ENCODE measurements around the gene FCF1.
A peak's percentile ranks its signal among the peaks of the same experiment; 100 is the strongest.

Gene FCF1

GRCh38 chr14:74712499-74713394 lies at the start of gene FCF1, which contains the start of gene AREL1:
Gene FCF1 (plus strand): TSS chr14:74713144. CDS start chr14:74713198, 54 bp downstream.
Gene AREL1 (minus strand): TSS chr14:74713080. CDS start chr14:74685615, 27,465 bp downstream.
- DNase-seq (ENCODE audit: low read depth), result peak; percentile 72

- no peak for DNase-seq (ENCODE audit: low read depth)
Observed at GRCh38 chr14:74663884-74664283, 49.1 kb upstream of the FCF1 start.

GRCh38 chr14:74664717-74665116 lies 48.2 kb upstream of the FCF1 start:
- DNase-seq (ENCODE audit: low read depth), result no peak

GRCh38 chr14:74667758-74668157 lies 45.2 kb upstream of the FCF1 start:
- DNase-seq (ENCODE audit: low read depth), result no peak

GRCh38 chr14:74669256-74669655 lies 43.7 kb upstream of the FCF1 start:
- DNase-seq (ENCODE audit: low read depth), result no peak

GRCh38 chr14:74669846-74670245 lies 43.1 kb upstream of the FCF1 start:
- no peak for DNase-seq (ENCODE audit: low read depth)

- no peak for DNase-seq (ENCODE audit: low read depth)
Observed at GRCh38 chr14:74670726-74671411, 42.1 kb upstream of the FCF1 start.

GRCh38 chr14:74671789-74672188 lies 41.2 kb upstream of the FCF1 start:
- no peak for DNase-seq (ENCODE audit: low read depth)

GRCh38 chr14:74673768-74674167 lies 39.2 kb upstream of the FCF1 start:
- no peak for DNase-seq (ENCODE audit: low read depth)

- no peak for DNase-seq (ENCODE audit: low read depth)
Observed at GRCh38 chr14:74675219-74675618, 37.7 kb upstream of the FCF1 start.

GRCh38 chr14:74682169-74682952 lies 30.6 kb upstream of the FCF1 start:
- DNase-seq (ENCODE audit: low read depth), result no peak

GRCh38 chr14:74683406-74683805 lies 29.5 kb upstream of the FCF1 start:
- no peak for DNase-seq (ENCODE audit: low read depth)

- DNase-seq (ENCODE audit: low read depth), result no peak
Observed at GRCh38 chr14:74684434-74684833, 28.5 kb upstream of the FCF1 start.

- no peak for DNase-seq (ENCODE audit: low read depth)
Observed at GRCh38 chr14:74685056-74685455, 27.9 kb upstream of the FCF1 start.

- no peak for DNase-seq (ENCODE audit: low read depth)
Observed at GRCh38 chr14:74685921-74686678, 26.8 kb upstream of the FCF1 start.

- DNase-seq (ENCODE audit: low read depth), result no peak
Observed at GRCh38 chr14:74691456-74691855, 21.5 kb upstream of the FCF1 start.

GRCh38 chr14:74693191-74693590 lies 19.8 kb upstream of the FCF1 start:
- no peak for DNase-seq (ENCODE audit: low read depth)

GRCh38 chr14:74695406-74695805 lies 17.5 kb upstream of the FCF1 start:
- DNase-seq (ENCODE audit: low read depth), result no peak

GRCh38 chr14:74697011-74697410 lies 15.9 kb upstream of the FCF1 start:
- DNase-seq (ENCODE audit: low read depth), result no peak

GRCh38 chr14:74697543-74697942 lies 15.4 kb upstream of the FCF1 start:
- no peak for DNase-seq (ENCODE audit: low read depth)

- no peak for DNase-seq (ENCODE audit: low read depth)
Observed at GRCh38 chr14:74697976-74698375, 15.0 kb upstream of the FCF1 start.

GRCh38 chr14:74698465-74698864 lies 14.5 kb upstream of the FCF1 start:
- DNase-seq (ENCODE audit: low read depth), result no peak

Measured in stimulated activated CD4-positive, alpha-beta T cell treated with anti-CD3 and anti-CD28 coated beads, Interleukin-2, amount 100 ng/mL, for 4 hours (primary cell).